NCI-H510A treated with DMSO at 0.1 percent for 48 hours (cell line): ENCODE data around the gene VEPH1.
"Not testable (repeated sequence)": the region's sequence is repeated elsewhere in the genome, so short reads cannot be mapped to it uniquely, and the experiment has no call there.

Experiments
- DNase-seq: peaks from one replicate; lab custom pipeline; 2025; lab: John Stamatoyannopoulos, UW

The VEPH1 gene

DNA sequence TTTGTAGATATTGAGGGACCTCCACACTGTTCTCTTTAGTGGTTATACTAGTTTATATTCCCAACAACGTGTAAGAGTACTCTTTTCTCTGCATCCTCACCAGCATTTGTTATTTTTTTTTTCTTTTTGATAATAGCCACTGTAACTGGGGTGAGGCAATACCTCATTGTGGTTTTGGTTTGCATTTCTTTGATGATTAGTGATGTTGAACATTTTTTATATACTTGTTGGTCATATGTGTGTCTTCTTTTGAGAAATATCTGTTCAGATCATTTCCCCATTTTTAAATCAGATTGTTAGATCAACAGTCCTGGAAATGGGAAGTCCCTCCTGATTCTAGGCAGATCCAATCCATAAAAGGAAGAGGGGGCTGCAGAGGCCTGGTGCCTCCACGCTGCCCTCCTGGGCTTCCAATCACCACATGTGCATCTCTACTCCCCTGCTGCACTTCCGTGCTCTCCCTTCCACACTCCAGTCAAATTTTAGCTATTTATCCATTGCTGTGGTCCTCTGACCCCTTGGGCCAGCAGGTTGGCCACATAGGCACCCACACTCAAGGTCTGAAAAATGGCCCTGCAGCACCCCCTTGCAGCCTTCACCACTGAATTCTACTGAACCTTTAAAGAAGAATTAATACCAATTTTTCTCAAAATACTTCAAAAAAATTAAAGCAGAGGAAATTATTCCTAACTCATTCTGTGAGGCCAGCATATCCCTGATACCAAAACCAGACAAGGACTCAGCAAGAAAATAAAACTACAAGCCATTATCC lies 154.7 kb downstream of the VEPH1 start:
- DNase-seq = not testable (repeated sequence)

DNA sequence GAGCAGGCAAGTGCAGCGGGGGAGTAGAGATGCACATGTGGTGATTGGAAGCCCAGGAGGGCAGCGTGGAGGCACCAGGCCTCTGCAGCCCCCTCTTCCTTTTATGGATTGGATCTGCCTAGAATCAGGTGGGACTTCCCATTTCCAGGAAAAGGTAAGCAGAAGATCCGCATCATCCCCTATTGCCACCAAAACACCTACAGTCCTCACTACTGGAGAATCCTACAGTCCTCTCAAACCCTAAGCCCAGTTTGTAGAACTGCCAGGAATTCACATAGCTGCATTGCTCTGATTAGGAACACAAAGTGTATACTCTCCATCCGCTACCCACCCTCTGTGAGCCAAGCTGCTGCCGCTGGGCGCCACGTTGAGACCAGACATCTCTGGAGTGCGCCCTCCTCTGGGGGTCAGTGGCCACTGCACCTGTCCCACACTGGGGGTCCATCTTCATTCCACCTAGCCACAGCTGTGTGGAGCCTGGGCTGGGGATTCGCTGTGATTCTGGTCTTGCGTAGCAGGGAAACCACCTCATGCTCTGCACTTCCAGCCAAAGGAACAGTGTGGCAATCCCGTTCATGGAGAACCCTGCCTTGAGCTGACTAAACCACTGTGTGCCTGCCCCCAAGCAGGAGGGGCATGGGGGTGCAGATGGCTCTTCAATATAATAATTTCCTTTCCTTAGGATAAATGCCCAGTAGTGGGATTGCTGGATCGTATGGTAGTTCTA lies 155.5 kb downstream of the VEPH1 start:
- DNase-seq = no peak

DNA sequence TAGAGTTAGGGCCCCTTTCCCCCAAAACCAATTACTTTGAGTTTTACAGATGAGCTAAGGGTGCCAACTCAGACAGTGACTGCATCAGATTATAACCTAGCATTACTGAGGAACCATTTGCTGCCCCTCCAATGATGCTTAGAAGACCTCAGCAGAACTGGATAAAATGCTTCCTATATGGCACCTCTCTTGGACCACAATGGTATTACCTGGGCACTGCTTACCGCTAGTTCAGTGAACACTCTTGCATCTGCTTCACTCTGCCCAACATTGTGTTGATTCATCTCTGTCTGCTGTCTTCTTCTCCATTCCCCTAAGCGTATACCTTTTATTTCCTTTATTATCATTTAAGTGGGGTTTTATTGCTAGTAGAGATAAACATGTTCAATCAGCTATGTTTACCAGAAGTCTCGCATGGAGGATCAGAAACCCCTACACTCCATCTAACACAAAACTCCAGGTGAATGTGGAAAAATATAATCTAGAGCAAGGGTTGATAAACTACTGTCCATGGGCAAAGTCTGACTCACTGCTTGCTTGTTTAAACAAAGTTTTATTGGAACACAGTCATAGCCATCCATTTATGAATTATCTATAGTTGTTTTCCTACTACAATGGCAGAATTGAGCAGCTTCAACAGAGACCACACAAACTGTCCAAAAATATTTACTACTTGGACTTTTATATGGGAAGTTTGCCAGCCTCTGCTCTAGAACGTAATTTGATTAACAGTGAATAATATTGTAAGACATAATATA lies 166.8 kb downstream of the VEPH1 start:
- DNase-seq = no peak

DNA sequence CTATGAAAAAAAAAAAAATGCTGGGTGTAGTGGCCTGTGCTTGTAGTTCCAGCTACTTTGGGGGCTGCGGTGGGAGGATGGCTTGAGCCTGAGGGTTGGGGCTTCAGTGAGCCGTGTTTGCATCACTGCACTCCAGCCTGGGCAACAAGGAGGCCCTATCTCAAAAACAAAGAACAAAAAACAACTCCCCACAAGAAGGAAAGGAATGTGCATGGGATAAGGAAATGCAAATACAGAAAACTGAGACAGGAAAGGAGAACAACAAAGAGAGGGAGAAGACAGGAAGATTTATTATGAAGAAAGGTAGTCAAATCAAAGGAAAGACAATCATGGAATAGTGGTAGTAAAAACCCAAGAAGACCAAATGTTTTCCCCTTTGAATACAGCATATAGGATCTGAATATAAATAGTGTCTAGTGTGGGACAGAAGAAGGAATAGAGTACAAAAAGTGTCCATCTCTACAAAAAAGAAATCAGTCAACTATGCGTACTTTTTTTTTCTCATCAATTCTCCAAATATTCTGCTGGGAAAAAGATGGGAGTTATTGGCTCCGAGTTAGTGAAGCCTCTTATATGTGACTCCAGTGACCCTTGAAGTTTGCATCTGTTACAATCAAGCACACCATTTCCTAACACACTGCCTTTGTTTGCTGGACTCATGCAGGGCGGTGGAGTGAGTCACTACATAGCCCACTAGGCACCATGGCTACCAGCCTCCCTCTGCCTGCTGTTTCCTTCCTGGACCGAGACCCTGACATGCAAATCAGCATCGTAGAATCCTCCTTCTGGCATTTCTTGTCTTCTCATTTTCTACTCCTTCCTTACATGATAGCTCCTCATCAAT lies 167.8 kb downstream of the VEPH1 start:
- no peak for DNase-seq

DNA sequence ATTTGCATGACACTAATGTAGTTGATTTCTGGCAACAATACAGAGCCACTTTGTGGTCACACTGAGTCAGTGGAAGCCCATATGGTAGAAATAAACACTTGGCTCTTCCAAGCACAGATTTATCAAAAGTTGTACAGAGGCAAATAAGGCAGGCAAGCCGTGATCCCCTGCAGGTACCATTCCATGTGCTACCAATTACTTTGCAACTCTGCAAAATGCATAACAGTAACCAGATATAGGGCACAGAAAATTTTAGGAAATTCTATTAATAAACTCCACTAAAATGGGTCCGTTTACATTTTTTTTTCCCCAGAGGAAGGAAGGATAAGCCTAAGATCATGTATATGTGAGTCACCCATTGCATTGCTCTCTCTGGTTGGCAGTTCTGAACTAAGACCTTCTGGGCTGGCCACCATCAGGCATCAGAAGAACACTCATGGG lies 169.6 kb downstream of the VEPH1 start:
- no peak for DNase-seq

DNA sequence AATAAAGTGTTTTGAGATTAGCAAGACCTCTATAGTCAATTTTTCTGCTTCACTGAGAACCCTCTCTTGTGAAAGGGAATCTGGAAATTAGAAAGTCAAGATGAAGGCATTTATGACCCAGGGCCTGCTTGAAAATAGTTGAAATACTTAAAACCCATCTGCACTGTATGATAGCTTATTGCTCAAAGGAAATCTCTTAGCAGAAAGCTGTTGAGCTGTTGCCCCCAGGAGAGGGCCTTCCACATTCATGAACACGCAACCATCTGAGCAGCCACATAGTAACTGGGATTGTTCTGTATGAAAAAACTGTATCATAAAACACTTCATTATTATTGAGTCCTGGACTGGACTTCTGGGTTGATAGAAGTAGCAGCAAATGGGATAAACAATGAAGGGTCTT lies 173.0 kb downstream of the VEPH1 start:
- no peak for DNase-seq

DNA sequence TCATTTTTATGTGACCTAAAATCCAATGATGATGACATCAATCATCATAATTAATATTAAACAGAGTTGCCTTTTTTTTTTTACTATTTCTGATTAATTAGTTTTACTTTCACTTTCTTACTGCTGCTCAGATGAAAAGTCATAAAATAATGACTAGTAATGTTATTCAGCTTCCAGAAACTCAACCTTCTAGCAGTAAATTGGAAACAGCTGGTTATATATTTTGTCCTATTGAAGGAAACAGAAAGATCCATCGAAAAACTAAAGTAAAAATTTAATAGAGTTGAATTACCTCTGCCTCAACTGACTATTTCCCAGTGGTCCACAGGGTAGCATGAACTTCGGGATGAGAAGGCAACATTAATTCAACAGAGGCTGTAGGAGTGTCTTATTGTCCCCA lies 173.7 kb downstream of the VEPH1 start:
- no peak for DNase-seq

DNA sequence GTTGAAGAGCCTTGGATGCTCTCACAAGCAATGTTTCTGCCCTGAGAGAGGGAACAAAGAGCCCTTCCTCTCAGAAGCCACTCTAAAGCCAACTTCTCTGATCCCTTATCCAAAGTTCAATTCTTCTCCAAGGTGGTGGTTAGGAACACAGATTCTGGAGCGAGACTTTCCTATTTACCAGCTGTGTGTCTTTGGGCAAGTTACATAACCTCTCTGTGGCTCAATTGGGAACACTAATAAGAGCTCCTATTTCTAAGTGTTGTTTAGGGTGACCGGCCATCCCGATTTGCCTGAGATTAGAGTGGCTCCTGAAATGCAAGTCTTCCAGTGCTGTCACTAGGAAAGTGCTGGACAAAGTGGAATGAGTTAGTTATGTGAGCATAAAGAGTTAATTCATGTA lies 175.4 kb downstream of the VEPH1 start:
- DNase-seq = no peak

DNA sequence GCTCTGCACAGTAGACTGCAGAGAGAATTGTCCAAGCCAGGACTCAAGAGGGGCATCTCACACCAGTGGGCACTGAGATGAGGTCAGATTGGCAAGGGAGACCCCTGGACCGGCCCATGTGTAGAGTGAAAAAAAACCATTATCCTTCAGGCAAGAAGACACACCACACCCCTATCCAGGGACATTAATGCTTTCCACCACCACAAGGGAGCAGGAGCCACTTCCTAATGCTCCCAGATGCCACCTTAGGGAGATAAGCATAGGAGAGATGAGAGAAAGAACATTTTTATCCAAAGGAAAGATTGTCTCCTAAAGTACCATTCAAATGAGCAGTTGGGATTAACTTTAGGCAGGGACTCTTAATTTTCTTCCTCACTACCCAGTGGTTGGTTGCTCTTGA lies 176.2 kb downstream of the VEPH1 start:
- no peak for DNase-seq

DNA sequence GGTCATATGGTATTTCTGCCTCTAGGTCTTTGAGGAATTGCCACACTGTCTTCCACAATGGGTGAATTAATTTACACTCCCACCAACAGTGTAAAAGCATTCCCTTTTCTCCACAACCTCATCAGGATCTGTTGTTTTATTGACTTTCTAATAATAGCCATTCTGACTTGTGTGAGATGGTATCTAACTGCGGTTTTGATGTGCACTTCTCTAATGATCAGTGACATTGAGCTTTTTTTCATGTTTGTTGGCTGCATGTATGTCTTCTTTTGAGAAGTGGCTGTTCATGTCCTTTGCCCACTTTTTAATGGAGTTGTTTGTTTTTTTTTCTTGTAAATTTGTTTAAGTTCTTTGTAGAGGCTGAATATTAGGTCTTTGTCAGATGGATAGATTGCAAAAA lies 178.3 kb downstream of the VEPH1 start:
- not testable (repeated sequence) for DNase-seq

DNA sequence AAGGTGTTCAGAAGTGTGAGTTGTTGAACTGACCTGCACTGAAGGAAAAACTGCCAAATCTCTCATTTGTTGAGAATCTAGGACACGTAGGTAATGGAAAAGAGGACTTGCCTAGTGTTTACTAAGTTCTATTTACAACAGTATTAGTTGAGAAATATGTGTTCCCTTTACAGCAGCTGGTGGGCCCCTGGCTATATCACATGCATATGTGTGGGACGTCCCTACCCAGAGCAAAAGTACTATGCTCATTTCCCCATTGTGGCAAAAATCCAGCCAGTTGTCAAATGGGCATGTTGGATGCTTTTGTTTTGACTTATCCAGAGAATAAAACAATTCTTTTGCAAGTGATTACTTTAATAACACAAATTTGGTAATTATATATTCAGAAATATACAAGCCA lies 179.9 kb downstream of the VEPH1 start:
- DNase-seq = no peak

DNA sequence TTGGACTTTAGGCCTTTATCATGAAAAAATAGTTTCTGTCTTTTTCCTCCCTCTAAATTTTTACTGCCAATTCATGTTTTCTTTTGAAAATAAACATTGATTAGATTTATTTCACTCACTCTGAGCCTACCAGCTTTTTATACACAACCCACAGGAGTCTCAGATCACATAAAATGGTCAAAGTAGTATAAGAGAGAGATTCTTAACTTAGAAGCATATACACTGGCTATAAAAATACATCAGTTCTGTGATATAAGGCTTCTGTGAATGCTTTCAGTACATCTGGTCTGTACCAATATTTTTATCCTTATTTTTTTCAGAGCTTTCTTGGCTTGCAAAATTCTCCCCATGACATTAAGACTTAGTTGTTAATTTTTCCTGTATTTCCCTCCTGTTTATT lies 183.5 kb downstream of the VEPH1 start:
- no peak for DNase-seq

DNA sequence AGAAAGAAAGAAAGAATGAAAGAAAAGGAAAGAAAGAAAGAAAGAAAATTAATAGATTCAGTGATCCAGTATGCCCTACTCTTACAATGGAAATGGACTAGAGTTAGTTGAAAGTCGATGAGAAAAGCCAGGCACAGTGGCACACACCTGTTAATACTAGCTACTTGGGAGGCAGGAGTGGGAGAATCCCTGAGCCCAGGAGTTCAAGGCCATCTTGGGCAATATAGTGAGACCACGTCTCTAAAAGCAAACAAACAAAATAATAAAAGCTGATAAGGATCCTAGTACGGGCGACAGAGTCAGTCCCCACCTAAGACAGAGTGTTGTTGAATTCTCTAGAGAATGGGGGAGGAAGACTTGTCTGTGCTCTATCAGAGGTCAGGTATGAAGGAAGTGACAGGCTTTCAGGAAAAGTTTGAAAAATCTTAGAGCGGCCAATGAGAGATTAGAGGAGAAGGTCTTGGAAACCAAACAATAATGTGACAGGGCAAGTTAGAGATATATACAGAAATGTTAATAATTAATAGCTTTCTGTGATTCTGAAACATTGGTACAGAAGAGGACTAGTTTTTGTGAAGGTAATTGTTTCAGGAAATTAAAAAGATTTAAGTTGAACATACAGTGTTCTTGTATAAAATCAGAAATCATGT lies 184.5 kb downstream of the VEPH1 start:
- DNase-seq = no peak

DNA sequence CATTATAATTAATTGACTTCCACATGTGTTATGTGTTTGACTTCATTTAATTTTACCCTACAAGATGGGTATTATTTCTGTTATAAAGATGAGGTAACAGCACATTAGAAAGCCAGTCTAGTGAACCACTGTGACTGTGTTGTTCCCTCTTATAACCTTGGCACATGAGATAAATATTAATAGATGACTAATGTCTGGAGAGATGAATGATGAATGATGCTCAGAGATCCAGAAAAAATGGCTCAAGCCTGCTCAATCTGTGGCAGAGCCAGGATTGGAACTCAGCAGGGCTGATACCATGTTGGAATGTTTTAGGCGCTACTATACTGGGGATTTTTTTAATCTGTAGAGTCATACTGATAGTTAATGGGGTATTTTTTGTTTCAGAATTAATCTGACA lies 185.3 kb downstream of the VEPH1 start:
- no peak for DNase-seq

DNA sequence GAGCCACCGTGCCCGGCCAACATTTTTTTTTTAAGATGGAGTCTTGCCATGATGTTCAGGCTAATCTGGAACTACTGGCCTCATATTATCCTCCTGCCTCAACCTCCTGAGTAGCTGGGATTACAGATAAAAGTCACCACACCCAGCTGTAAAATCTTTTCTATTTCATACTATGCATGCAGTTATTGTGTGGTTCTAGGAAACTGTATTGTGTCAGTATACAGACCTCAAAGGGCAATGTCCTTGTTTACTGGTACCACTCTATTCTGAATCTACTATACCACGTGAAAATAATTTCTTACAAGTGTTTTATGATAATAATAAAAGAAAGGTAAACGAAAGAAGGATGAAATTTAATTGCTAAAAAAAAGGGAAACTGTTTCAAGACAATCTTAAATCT lies 190.0 kb downstream of the VEPH1 start:
- no peak for DNase-seq

DNA sequence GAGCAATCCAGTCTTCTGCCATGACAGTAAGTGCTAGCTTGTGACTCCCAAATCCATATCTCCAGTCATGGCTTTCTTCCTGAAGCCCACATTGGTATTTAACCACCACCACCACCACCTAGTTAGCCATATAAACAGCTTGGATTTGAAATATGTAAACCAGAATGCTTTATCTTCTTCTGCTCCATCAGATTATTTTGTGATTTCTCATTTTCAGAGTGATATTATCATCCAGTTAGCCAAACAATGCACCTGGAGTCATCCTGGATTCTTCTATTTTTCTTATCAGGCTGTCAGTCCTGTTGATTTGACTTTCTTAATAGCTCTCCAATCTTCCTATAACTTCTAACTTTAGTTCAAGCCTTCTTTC lies 190.9 kb downstream of the VEPH1 start:
- DNase-seq = no peak

DNA sequence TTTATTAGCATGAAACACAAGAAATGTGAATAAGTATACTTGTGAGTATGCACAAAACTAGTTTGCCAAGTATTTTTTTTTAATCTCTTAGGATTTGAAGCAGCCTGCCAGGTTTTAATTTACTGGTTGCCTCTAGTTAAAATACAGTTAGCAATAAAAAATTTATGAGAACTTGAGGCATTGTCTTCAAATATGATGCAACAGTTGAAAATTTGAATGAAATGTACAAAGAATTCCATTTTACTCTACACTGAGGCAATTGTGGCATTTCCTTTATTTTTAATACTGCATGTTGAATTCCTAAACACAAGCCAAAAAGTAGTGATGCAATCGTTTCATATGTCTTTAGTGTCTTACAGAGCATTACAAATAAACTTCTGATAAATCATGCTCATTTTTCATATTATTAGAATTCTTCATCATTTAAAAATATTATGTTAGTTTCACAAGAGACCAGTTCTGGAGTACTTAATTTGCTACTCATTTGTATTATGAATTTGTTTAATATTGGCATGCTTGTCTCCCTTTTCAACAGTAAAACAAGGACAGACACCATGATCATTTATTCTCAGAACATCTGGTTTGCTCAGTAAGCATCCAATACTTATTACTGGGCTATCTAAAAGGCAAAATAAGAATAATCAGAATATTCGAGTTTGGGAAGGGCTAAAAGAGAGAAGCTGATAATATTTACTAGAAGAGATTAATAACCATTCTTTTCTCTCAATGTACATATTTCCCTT lies 191.4 kb downstream of the VEPH1 start:
- DNase-seq = no peak

DNA sequence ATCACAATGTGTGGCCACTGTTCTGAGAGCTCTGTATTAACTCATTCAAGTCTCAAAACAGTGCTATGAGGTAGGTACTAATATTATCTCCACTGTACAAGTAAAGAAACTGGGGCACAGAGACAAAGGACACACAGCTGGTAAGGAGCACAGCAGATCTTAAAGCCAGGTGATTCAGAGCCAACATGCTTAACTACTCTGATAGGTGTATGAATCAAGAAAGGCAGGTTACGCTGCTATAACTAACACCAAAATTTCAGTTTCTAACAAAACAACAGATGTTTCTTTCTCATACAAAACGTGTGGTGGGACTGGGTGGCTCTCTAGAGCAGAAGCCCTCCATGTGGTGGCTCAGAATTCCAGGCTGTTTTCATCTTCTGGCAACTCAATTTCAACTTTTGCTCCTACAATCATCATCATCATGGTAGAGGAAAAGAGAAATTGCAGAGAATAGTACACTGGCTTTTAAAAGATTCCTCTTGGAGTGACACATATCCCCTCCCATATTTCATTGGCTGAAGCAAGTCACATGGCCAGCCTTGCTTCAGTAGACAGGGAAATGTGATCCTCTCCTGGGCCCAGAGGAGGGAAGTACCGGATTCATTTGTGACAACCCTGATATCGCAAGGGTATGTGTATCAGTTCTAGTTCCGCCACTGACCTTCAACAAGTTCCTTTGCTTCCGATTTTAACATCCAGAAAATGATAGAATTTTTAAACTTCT lies 192.7 kb downstream of the VEPH1 start:
- no peak for DNase-seq

DNA sequence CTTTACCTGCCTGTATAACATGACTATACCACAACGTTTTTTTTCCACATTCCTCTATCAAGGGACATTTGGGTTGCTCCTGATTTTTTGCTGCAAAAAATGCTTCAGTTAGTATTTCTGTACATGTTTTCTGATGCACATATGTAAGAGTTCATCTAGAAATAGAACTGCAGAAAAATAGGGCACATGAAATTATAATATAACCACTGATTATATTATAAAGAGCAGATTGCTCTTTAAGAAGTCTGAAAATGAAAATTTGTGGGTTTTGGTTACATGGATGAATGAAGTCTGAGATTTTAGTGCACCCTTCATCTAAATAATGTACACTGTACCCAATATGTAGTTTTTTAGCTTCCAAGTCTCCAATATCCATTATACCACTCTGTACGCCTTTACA lies 196.7 kb downstream of the VEPH1 start:
- no peak for DNase-seq

DNA sequence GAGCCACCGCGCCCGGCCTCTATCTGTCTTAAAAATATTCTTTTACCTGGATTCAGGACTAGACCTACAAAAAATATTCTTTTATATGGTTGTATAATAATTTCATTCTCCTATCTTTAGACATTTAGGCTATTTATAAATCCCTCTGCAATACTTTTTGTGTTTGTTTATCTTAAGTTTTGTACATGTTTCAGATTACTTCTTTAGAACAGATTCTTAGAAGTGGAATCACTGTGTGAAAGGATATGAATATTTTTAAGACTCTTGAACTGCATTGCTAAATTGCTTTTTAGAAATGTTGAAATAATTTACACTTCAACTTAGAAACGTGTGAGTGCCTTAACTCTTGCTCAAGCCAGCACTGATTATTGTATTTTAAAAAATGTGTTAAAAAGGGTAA lies 197.8 kb downstream of the VEPH1 start:
- DNase-seq = no peak
